MM.1S (cell line): ENCODE data around the gene PTGDR2.

ENCODE experiments used
- EZH2 ChIP-seq: fragments of 300-600 bp; sonication (generic); optimal IDR thresholded peaks from 2 replicates; pipeline ENCODE3; 2017; ENCODE audit warnings: low read depth, mild to moderate bottlenecking, antibody characterized with exemption, low read length, mixed read lengths
- TF ChIP-seq, protein P1 (sequence below): fragments of 300-600 bp; sonication (generic); IDR thresholded peaks from 2 replicates; pipeline ENCODE4 v1.5.1; 2016; ENCODE audit warnings: antibody characterized with exemption, low read length, mixed read lengths

DNA sequence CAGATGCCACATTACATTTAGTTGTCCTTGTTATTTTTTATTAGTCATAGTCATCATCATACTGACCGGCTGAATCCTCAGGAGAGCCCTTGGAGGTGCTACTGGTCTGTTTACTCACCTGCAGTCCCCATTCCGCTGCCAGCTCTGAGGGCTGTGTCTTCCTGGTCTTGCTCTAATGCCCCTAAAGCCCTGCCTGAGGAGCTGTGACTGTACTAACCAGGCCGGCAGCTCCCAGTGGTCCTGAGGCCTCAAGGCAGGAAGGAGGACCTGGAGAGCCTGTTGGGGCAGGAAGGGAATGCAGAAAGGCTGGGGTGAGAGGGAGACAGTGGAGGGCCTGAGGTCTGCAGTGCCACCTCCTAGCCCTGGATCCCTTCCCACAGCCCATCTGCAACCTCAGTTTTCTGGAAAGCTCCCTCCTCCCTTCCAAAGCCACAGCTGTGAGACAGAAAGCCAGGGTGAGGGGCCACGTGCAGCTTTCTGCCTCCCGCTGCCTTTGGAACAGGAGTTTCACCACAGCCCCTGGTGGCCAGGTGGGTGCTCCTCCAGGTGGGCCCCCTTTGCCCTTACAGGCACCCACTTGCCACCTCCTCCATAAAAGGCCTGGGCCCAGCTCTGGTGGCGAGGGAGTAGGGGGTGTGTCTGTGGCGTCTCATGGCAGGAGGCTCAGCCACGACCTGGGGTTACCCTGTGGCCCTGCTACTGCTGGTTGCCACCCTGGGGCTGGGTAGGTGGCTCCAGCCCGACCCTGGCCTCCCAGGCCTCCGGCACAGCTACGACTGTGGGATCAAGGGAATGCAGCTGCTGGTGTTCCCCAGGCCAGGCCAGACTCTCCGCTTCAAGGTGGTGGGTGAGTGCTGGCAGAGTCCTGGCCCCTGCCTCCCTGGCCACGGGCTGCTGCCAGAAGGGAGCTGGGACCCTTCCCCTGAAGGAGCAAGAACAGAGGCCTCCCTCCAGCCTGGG, 11.4 kb upstream of the PTGDR2 start, which contains the start of gene ZP1:
- TF ChIP-seq, protein P1, sequence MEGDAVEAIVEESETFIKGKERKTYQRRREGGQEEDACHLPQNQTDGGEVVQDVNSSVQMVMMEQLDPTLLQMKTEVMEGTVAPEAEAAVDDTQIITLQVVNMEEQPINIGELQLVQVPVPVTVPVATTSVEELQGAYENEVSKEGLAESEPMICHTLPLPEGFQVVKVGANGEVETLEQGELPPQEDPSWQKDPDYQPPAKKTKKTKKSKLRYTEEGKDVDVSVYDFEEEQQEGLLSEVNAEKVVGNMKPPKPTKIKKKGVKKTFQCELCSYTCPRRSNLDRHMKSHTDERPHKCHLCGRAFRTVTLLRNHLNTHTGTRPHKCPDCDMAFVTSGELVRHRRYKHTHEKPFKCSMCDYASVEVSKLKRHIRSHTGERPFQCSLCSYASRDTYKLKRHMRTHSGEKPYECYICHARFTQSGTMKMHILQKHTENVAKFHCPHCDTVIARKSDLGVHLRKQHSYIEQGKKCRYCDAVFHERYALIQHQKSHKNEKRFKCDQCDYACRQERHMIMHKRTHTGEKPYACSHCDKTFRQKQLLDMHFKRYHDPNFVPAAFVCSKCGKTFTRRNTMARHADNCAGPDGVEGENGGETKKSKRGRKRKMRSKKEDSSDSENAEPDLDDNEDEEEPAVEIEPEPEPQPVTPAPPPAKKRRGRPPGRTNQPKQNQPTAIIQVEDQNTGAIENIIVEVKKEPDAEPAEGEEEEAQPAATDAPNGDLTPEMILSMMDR = no peak
- no peak for TF ChIP-seq EZH2
